GM12873 (cell line): ENCODE results near the gene IL20RB.

Experiments
- CTCF ChIP-seq: IDR thresholded peaks from 2 replicates; pipeline ENCODE4 v1.5.1; 2012; ENCODE audit warnings: low read depth, mild to moderate bottlenecking, moderate library complexity, low read length, control low read depth; ENCODE audit not compliant: insufficient read depth; ENCODE audit errors: missing control alignments

Gene IL20RB

GRCh38 chr3:136957751-136958288, at the start of gene IL20RB:
TSS of gene IL20RB (plus strand) at chr3:136957983. CDS start at chr3:136958114, 131 bp downstream.
- TF ChIP-seq CTCF, result no peak

- no peak for TF ChIP-seq CTCF
These were observed 49.5 kb upstream of the IL20RB start for GRCh38 chr3:136908297-136908696.

GRCh38 chr3:136909187-136909586, 48.6 kb upstream of the IL20RB start:
- TF ChIP-seq CTCF, result no peak

- no peak for TF ChIP-seq CTCF
These were observed 47.1 kb upstream of the IL20RB start for GRCh38 chr3:136910697-136911096.

- no peak for TF ChIP-seq CTCF
These were observed 44.6 kb upstream of the IL20RB start for GRCh38 chr3:136913168-136913567.

GRCh38 chr3:136914739-136915138, 43.0 kb upstream of the IL20RB start:
- no peak for TF ChIP-seq CTCF

- no peak for TF ChIP-seq CTCF
These were observed 41.6 kb upstream of the IL20RB start for GRCh38 chr3:136916223-136916622.
